GM18867 (cell line): Measurements from ENCODE around the gene LRRN3.
A peak's percentile ranks its signal among the peaks of the same experiment; 100 is the strongest.

Experiments
- ATAC-seq: cut with Tn5 transposase; IDR thresholded peaks from one replicate; pipeline ENCODE4 v1.9.1; 2021; ENCODE audit warnings: mild to moderate bottlenecking, moderate library complexity; ENCODE audit not compliant: unreplicated experiment

The LRRN3 gene

GRCh38 chr7:111076205-111076604 is 14.7 kb upstream of the LRRN3 start:
- no peak for ATAC-seq

GRCh38 chr7:111077001-111077400 is 13.9 kb upstream of the LRRN3 start:
- no peak for ATAC-seq

GRCh38 chr7:111080495-111081105 is 10.3 kb upstream of the LRRN3 start:
- no peak for ATAC-seq

- no peak for ATAC-seq
Measured at GRCh38 chr7:111081546-111082267, 9.2 kb upstream of the LRRN3 start.

GRCh38 chr7:111082351-111082750 is 8.6 kb upstream of the LRRN3 start:
- ATAC-seq, result no peak

GRCh38 chr7:111083413-111083812 is 7.5 kb upstream of the LRRN3 start:
- ATAC-seq, result peak; percentile 99

- ATAC-seq, result no peak
Measured at GRCh38 chr7:111085356-111085755, 5.6 kb upstream of the LRRN3 start.

GRCh38 chr7:111086532-111086931 is 4.4 kb upstream of the LRRN3 start:
- ATAC-seq, result no peak

- ATAC-seq, result no peak
Measured at GRCh38 chr7:111088328-111088727, 2.6 kb upstream of the LRRN3 start.

GRCh38 chr7:111089822-111090426 is 1.0 kb upstream of the LRRN3 start:
- peak; percentile 46 for ATAC-seq

- ATAC-seq, result no peak
Measured at GRCh38 chr7:111091593-111092358, 849 bp downstream of the LRRN3 start.

GRCh38 chr7:111092406-111093236 is 1.7 kb downstream of the LRRN3 start:
- ATAC-seq, result peak; percentile 54

GRCh38 chr7:111093496-111093895 is 2.6 kb downstream of the LRRN3 start:
- ATAC-seq, result no peak

GRCh38 chr7:111094419-111094818 is 3.5 kb downstream of the LRRN3 start:
- ATAC-seq, result no peak

GRCh38 chr7:111096997-111097396 is 6.1 kb downstream of the LRRN3 start:
- ATAC-seq, result no peak

- ATAC-seq, result peak; percentile 87
Measured at GRCh38 chr7:111098011-111098925, 7.3 kb downstream of the LRRN3 start.

- peak; percentile 4 for ATAC-seq
Measured at GRCh38 chr7:111098926-111099250, 8.0 kb downstream of the LRRN3 start.

GRCh38 chr7:111101856-111102646 is 11.1 kb downstream of the LRRN3 start:
- no peak for ATAC-seq

GRCh38 chr7:111103136-111103535 is 12.2 kb downstream of the LRRN3 start:
- ATAC-seq, result no peak
